H9 (cell line): ENCODE results near the gene KRTCAP2. TPM values are rescaled to one million over a fixed set of nuclear protein-coding genes. Genes with fewer than 3 reads are reported as not detected.
A peak's percentile ranks its signal among the peaks of the same experiment; 100 is the strongest.

ENCODE experiments used
- DNase-seq: peaks from one replicate; pipeline ENCODE4 v3.0.0-alpha.2; 2017
- H2AFZ ChIP-seq: one replicate; pipeline ENCODE4 v1.6.1; 2013; ENCODE audit warnings: mild to moderate bottlenecking, low read length, control low read depth, moderate library complexity
- H2AK5ac ChIP-seq: 2 replicates; pipeline ENCODE4 v1.6.1; 2013; ENCODE audit warnings: low read length, control low read depth, mixed read lengths; ENCODE audit not compliant: insufficient read length
- H2BK120ac ChIP-seq: one replicate; pipeline ENCODE4 v1.6.1; 2013; ENCODE audit warnings: low read depth, mild to moderate bottlenecking, low read length, control low read depth, inconsistent platforms; ENCODE audit not compliant: poor library complexity, severe bottlenecking
- H2BK12ac ChIP-seq: 2 replicates; pipeline ENCODE4 v1.6.1; 2013; ENCODE audit warnings: low read length, control low read depth, mixed read lengths, low read depth; ENCODE audit not compliant: insufficient read length
- H2BK15ac ChIP-seq: 2 replicates; pipeline ENCODE4 v1.6.1; 2013; ENCODE audit warnings: low read depth, low read length, control low read depth
- H2BK20ac ChIP-seq: one replicate; pipeline ENCODE4 v1.6.1; 2013; ENCODE audit warnings: low read depth, mild to moderate bottlenecking, low read length, control low read depth, inconsistent platforms; ENCODE audit not compliant: poor library complexity, severe bottlenecking
- H2BK5ac ChIP-seq: 2 replicates; pipeline ENCODE4 v1.6.1; 2013; ENCODE audit warnings: low read length, control low read depth, mixed read lengths; ENCODE audit not compliant: insufficient read length
- H3K14ac ChIP-seq: 2 replicates; pipeline ENCODE4 v1.6.1; 2013; ENCODE audit warnings: low read length, control low read depth; ENCODE audit not compliant: insufficient read depth
- H3K18ac ChIP-seq: 2 replicates; pipeline ENCODE4 v1.6.1; 2013; ENCODE audit warnings: low read depth, mild to moderate bottlenecking, mixed read lengths, low read length, control low read depth; ENCODE audit not compliant: insufficient read length
- H3K23ac ChIP-seq: 2 replicates; pipeline ENCODE4 v1.6.1; 2013; ENCODE audit warnings: low read length, control low read depth, mixed read lengths, low read depth; ENCODE audit not compliant: insufficient read length
- H3K23me2 ChIP-seq: 2 replicates; pipeline ENCODE4 v1.6.1; 2013; ENCODE audit warnings: low read depth, mild to moderate bottlenecking, mixed read lengths, low read length, control low read depth; ENCODE audit not compliant: insufficient read length, poor library complexity, severe bottlenecking
- H3K27ac ChIP-seq: 2 replicates; pipeline ENCODE4 v1.5.1; 2013; ENCODE audit warnings: low read length, control low read depth, mixed read lengths, low read depth; ENCODE audit not compliant: insufficient read length
- H3K27me3 ChIP-seq: 2 replicates; pipeline ENCODE4 v1.6.1; 2013; ENCODE audit warnings: low read length, control low read depth, inconsistent platforms; ENCODE audit not compliant: insufficient read depth
- H3K4ac ChIP-seq: 2 replicates; pipeline ENCODE4 v1.6.1; 2013; ENCODE audit warnings: low read depth, mild to moderate bottlenecking, control low read depth, inconsistent platforms, low read length, moderate library complexity
- H3K4me1 ChIP-seq: 2 replicates; pipeline ENCODE4 v1.6.1; 2013; ENCODE audit warnings: low read length, control low read depth, inconsistent platforms; ENCODE audit not compliant: insufficient read depth
- H3K4me2 ChIP-seq: 2 replicates; pipeline ENCODE4 v1.6.1; 2013; ENCODE audit warnings: low read length, control low read depth, mixed read lengths; ENCODE audit not compliant: insufficient read length, insufficient read depth
- H3K56ac ChIP-seq: 2 replicates; pipeline ENCODE4 v1.6.1; 2013; ENCODE audit warnings: low read depth, mild to moderate bottlenecking, mixed read lengths, low read length, control low read depth; ENCODE audit not compliant: insufficient read length
- H3K79me1 ChIP-seq: 2 replicates; pipeline ENCODE4 v1.6.1; 2013; ENCODE audit warnings: low read depth, mild to moderate bottlenecking, moderate library complexity, low read length, control low read depth, inconsistent platforms; ENCODE audit not compliant: insufficient read depth, poor library complexity, severe bottlenecking
- H3K79me2 ChIP-seq: 2 replicates; pipeline ENCODE4 v1.6.1; 2013; ENCODE audit warnings: low read length, control low read depth, inconsistent platforms; ENCODE audit not compliant: insufficient read depth
- H3K9ac ChIP-seq: 2 replicates; pipeline ENCODE4 v1.6.1; 2013; ENCODE audit warnings: low read length, control low read depth, mixed read lengths; ENCODE audit not compliant: insufficient read length; ENCODE audit errors: extremely low read depth
- H3K9me3 ChIP-seq: one replicate; pipeline ENCODE4 v1.6.1; 2013; ENCODE audit warnings: low read depth, low read length, inconsistent platforms; ENCODE audit not compliant: control insufficient read depth
- H3T11ph ChIP-seq: one replicate; pipeline ENCODE4 v1.6.1; 2013; ENCODE audit warnings: mild to moderate bottlenecking, low read length, control low read depth, inconsistent platforms
- H4K20me1 ChIP-seq: one replicate; pipeline ENCODE4 v1.6.1; 2013; ENCODE audit not compliant: control insufficient read depth, insufficient read length, insufficient read depth
- H4K5ac ChIP-seq: 2 replicates; pipeline ENCODE4 v1.6.1; 2013; ENCODE audit warnings: low read depth, mild to moderate bottlenecking, mixed read lengths, low read length, control low read depth; ENCODE audit not compliant: insufficient read length
- H4K8ac ChIP-seq: replicated peaks from 2 replicates; pipeline ENCODE4 v1.6.1; 2013; ENCODE audit warnings: low read length, control low read depth, mixed read lengths, low read depth; ENCODE audit not compliant: insufficient read length
- H4K91ac ChIP-seq: 2 replicates; pipeline ENCODE4 v1.6.1; 2013; ENCODE audit warnings: low read depth, mild to moderate bottlenecking, moderate library complexity, mixed read lengths, low read length, control low read depth; ENCODE audit not compliant: insufficient read length
- H3K27ac Mint-ChIP-seq, 3 experiments: 2 replicates in 2 of 3; 3 replicates in 1 of 3; pipeline ENCODE4 v1.8.0; 2020 to 2021; ENCODE audit warnings: mixed read lengths in 3 of 3, mild to moderate bottlenecking in 1 of 3, moderate library complexity in 1 of 3
- H3K27me3 Mint-ChIP-seq: 2 replicates; pipeline ENCODE4 v1.8.0; 2021; ENCODE audit warnings: low read depth, mild to moderate bottlenecking, moderate library complexity, mixed read lengths
- H3K36me3 Mint-ChIP-seq, 3 experiments: 2 replicates in 2 of 3; 3 replicates in 1 of 3; pipeline ENCODE4 v1.8.0; 2020 to 2021; ENCODE audit warnings: low read depth in 3 of 3, mixed read lengths in 3 of 3; ENCODE audit not compliant: insufficient read depth in 1 of 3
- H3K4me1 Mint-ChIP-seq, 2 experiments: 2 replicates each; pipeline ENCODE4 v1.8.0; 2020; ENCODE audit warnings: mixed read lengths in 2 of 2
- H3K4me3 Mint-ChIP-seq, 2 experiments: 2 replicates in 1 of 2; 3 replicates in 1 of 2; pipeline ENCODE4 v1.8.0; 2020 to 2021; ENCODE audit warnings: mild to moderate bottlenecking in 2 of 2, mixed read lengths in 2 of 2, moderate library complexity in 1 of 2
- H3K9me3 Mint-ChIP-seq, 2 experiments: 2 replicates in 1 of 2; 3 replicates in 1 of 2; pipeline ENCODE4 v1.8.0; 2020; ENCODE audit warnings: mild to moderate bottlenecking in 2 of 2, mixed read lengths in 2 of 2, moderate library complexity in 1 of 2
- CTCF ChIP-seq: fragments of 200-600 bp; sonication (generic); conservative IDR thresholded peaks from 3 replicates; pipeline ENCODE4 v1.8.0; 2021; ENCODE audit warnings: antibody characterized with exemption, mild to moderate bottlenecking
- WGBS: extraction: QIAGEN DNeasy Blood & Tissue Kit; methylation state at CpG from one replicate; pipeline ENCODE4 v1.1.7; 2013; ENCODE audit warnings: missing lambda C conversion rate, low lambda C conversion rate, mixed read lengths; ENCODE audit not compliant: insufficient read length; ENCODE audit errors: extremely low coverage; 5-methylcytosine and 5-hydroxymethylcytosine counted together
- total RNA-seq: library from RNA; stranded (reverse); gene quantifications from 2 replicates; pipeline ENCODE4 v1.2.1, GENCODE V29; 2021

The KRTCAP2 gene
- total RNA-seq, 1 experiment from 2014 or later, result 149 TPM

- Histone ChIP-seq H3K9ac (no peak overlapping the region), H3K79me2 (no peaks in the 10 kb centered on the region), H2AFZ (no peak overlapping the region), H4K20me1 (no peaks in the 10 kb centered on the region), H2BK20ac (no peak overlapping the region), H2BK5ac (no peak overlapping the region), H3K23ac (no peak overlapping the region), H4K8ac (no peak overlapping the region), H2BK12ac (no peak overlapping the region), H3K9me3 (no peaks in the 10 kb centered on the region), H3K56ac (no peak overlapping the region), H3K4me2 (no peak overlapping the region), H2AK5ac (no peak overlapping the region), H3K27me3 (no peaks in the 10 kb centered on the region), H2BK120ac (no peak overlapping the region), H3K4ac (no peak overlapping the region), H3K79me1 (no peaks in the 10 kb centered on the region), H2BK15ac (no peak overlapping the region), H3K23me2 (peaks cover 10% of the 10 kb centered on the region), H3K18ac (no peak overlapping the region), H3K14ac (no peak overlapping the region), H3T11ph (no peak overlapping the region), H3K4me1 (no peaks in the 10 kb centered on the region), H4K91ac (no peak overlapping the region), H4K5ac (no peak overlapping the region), H3K27ac (no peak overlapping the region)
- peaks cover 11 to 25% of the 10 kb centered on the region in 2 experiments for H3K4me1 Mint-ChIP-seq
- H3K36me3 Mint-ChIP-seq, result peaks cover 38 to 64% (median 57%) of the 10 kb centered on the region in 3 experiments
- H3K27me3 Mint-ChIP-seq, result no peaks in the 10 kb centered on the region; the same call in none of the 2 replicates
- no peak overlapping the region for H3K4me3 Mint-ChIP-seq
- WGBS, result no CpG with 5 or more reads among the region's 30 CpGs
- H3K9me3 Mint-ChIP-seq, result no peaks in the 10 kb centered on the region
- no peak for DNase-seq
- peak overlapping the region in 1 of 3 experiments; percentile 39; a peak in 2 of 7 replicates for H3K27ac Mint-ChIP-seq
- TF ChIP-seq CTCF, result no peak
These were observed 5.5 kb upstream of the KRTCAP2 start for GRCh38 chr1:155178441-155179111.
